Measurements from ENCODE around the gene USP17L21. TPM values are rescaled to one million over a fixed set of nuclear protein-coding genes. Genes with fewer than 3 reads are reported as not detected.
"Not testable (repeated sequence)": the region's sequence is repeated elsewhere in the genome, so short reads cannot be mapped to it uniquely, and the experiment has no call there.

The USP17L21 gene, protein sequence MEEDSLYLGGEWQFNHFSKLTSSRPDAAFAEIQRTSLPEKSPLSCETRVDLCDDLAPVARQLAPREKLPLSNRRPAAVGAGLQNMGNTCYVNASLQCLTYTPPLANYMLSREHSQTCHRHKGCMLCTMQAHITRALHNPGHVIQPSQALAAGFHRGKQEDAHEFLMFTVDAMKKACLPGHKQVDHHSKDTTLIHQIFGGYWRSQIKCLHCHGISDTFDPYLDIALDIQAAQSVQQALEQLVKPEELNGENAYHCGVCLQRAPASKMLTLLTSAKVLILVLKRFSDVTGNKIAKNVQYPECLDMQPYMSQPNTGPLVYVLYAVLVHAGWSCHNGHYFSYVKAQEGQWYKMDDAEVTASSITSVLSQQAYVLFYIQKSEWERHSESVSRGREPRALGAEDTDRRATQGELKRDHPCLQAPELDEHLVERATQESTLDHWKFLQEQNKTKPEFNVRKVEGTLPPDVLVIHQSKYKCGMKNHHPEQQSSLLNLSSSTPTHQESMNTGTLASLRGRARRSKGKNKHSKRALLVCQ
- polyA plus RNA-seq (ENCODE audit: insufficient read length in 4 of 4), result not detected

DNA sequence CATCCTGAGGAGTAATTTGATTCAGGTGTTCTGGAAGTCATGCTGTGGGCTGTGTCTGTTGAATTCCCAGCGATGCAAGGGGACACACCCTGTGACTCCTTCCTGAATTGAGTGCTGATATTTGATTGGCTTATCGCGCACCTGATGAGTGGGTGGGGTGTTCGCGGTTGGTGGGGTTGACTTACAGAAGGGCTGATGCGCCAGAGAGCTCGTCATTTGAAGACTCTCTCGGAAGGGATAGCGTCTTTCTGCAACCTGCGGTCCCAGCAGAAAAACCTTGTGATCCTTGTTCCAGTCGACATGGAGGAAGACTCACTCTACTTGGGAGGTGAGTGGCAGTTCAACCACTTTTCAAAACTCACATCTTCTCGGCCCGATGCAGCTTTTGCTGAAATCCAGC is at the start of gene USP17L21:
USP17L21 (plus strand) TSS at position 301 of the 400 bp plus-strand sequence; CDS start at position 301, 0 bp downstream.
- DNase-seq (ENCODE audit: low read depth in 4 of 4, low spot score in 3 of 4), result not testable (repeated sequence)

DNA sequence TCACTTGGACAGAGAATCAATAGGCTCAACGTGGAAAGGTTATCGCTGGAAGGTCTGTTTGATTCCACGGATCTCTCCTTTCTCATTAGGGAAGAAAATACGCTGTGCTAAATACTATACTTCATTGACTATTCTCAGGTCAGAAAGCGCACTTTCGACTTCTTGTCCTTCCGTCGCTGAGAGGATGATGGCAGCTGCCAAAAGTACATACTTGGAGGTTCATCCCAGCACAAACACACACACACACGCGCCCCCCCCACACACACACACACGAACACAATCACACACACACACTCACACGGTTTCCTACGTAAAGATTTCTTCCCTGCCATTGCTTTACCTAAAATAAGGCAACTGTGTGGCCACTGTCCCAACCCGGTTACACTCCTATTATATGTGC is 48.0 kb upstream of the USP17L21 start:
- not testable (repeated sequence) for DNase-seq (ENCODE audit: low read depth in 4 of 4, low spot score in 3 of 4)

DNA sequence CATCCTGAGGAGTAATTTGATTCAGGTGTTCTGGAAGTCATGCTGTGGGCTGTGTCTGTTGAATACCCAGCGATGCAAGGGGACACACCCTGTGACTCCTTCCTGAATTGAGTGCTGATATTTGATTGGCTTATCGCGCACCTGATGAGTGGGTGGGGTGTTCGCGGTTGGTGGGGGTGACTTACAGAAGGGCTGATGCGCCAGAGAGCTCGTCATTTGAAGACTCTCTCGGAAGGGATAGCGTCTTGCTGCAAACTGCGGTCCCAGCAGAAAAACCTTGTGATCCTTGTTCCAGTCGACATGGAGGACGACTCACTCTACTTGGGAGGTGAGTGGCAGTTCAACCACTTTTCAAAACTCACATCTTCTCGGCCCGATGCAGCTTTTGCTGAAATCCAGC is 47.6 kb upstream of the USP17L21 start, which contains the start of gene USP17L11:
USP17L11 (plus strand) TSS at position 301 of the 400 bp plus-strand sequence; CDS start at position 301, 0 bp downstream.
- not testable (repeated sequence) for DNase-seq (ENCODE audit: low read depth in 4 of 4, low spot score in 3 of 4)

DNA sequence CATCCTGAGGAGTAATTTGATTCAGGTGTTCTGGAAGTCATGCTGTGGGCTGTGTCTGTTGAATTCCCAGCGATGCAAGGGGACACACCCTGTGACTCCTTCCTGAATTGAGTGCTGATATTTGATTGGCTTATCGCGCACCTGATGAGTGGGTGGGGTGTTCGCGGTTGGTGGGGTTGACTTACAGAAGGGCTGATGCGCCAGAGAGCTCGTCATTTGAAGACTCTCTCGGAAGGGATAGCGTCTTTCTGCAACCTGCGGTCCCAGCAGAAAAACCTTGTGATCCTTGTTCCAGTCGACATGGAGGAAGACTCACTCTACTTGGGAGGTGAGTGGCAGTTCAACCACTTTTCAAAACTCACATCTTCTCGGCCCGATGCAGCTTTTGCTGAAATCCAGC is 42.8 kb upstream of the USP17L21 start, which contains the start of gene USP17L12:
USP17L12 (plus strand) TSS at position 301 of the 400 bp plus-strand sequence; CDS start at position 301, 0 bp downstream.
- DNase-seq (ENCODE audit: low read depth in 4 of 4, low spot score in 3 of 4), result not testable (repeated sequence)

DNA sequence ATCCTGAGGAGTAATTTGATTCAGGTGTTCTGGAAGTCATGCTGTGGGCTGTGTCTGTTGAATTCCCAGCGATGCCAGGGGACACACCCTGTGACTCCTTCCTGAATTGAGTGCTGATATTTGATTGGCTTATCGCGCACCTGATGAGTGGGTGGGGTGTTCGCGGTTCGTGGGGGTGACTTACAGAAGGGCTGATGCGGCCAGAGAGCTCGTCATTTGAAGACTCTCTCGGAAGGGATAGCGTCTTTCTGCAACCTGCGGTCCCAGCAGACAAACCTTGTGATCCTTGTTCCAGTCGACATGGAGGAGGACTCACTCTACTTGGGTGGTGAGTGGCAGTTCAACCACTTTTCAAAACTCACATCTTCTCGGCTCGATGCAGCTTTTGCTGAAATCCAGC is 38.1 kb upstream of the USP17L21 start, which contains the start of gene USP17L13:
USP17L13 (plus strand) TSS at position 301 of the 400 bp plus-strand sequence; CDS start at position 301, 0 bp downstream.
- not testable (repeated sequence) for DNase-seq (ENCODE audit: low read depth in 4 of 4, low spot score in 3 of 4)

DNA sequence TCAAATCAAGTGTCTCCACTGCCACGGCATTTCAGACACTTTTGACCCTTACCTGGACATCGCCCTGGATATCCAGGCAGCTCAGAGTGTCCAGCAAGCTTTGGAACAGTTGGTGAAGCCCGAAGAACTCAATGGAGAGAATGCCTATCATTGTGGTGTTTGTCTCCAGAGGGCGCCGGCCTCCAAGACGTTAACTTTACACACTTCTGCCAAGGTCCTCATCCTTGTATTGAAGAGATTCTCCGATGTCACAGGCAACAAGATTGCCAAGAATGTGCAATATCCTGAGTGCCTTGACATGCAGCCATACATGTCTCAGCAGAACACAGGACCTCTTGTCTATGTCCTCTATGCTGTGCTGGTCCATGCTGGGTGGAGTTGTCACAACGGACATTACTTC is 32.4 kb upstream of the USP17L21 start:
- not testable (repeated sequence) for DNase-seq (ENCODE audit: low read depth in 4 of 4, low spot score in 3 of 4)

DNA sequence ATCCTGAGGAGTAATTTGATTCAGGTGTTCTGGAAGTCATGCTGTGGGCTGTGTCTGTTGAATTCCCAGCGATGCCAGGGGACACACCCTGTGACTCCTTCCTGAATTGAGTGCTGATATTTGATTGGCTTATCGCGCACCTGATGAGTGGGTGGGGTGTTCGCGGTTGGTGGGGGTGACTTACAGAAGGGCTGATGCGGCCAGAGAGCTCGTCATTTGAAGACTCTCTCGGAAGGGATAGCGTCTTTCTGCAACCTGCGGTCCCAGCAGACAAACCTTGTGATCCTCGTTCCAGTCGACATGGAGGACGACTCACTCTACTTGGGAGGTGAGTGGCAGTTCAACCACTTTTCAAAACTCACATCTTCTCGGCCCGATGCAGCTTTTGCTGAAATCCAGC is 28.6 kb upstream of the USP17L21 start, which contains the start of gene USP17L15:
USP17L15 (plus strand) TSS at position 301 of the 400 bp plus-strand sequence; CDS start at position 301, 0 bp downstream.
- not testable (repeated sequence) for DNase-seq (ENCODE audit: low read depth in 4 of 4, low spot score in 3 of 4)

DNA sequence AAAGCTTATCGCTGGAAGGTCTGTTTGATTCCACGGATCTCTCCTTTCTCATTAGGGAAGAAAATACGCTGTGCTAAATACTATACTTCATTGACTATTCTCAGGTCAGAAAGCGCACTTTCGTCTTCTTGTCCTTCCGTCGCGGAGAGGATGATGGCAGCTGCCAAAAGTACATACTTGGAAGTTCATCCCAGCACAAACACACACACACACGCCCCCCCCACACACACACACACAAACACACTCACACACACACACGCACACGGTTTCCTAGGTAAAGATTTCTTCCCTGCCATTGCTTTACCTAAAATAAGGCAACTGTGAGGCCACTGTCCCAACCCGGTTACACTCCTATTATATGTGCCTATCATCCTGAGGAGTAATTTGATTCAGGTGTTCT is 24.2 kb upstream of the USP17L21 start:
- not testable (repeated sequence) for DNase-seq (ENCODE audit: low read depth in 4 of 4, low spot score in 3 of 4)

DNA sequence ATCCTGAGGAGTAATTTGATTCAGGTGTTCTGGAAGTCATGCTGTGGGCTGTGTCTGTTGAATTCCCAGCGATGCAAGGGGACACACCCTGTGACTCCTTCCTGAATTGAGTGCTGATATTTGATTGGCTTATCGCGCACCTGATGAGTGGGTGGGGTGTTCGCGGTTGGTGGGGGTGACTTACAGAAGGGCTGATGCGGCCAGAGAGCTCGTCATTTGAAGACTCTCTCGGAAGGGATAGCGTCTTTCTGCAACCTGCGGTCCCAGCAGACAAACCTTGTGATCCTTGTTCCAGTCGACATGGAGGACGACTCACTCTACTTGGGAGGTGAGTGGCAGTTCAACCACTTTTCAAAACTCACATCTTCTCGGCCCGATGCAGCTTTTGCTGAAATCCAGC is 19.1 kb upstream of the USP17L21 start, which contains the start of gene USP17L17:
USP17L17 (plus strand) TSS at position 301 of the 400 bp plus-strand sequence; CDS start at position 301, 0 bp downstream.
- DNase-seq (ENCODE audit: low read depth in 4 of 4, low spot score in 3 of 4), result not testable (repeated sequence)

DNA sequence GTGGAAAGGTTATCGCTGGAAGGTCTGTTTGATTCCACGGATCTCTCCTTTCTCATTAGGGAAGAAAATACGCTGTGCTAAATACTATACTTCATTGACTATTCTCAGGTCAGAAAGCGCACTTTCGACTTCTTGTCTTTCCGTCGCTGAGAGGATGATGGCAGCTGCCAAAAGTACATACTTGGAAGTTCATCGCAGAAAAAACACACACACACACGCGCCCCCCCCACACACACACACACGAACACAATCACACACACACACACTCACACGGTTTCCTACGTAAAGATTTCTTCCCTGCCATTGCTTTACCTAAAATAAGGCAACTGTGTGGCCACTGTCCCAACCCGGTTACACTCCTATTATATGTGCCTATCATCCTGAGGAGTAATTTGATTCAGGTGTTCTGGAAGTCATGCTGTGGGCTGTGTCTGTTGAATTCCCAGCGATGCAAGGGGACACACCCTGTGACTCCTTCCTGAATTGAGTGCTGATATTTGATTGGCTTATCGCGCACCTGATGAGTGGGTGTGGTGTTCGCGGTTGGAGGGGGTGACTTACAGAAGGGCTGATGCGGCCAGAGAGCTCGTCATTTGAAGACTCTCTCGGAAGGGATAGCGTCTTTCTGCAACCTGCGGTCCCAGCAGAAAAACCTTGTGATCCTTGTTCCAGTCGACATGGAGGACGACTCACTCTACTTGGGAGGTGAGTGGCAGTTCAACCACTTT is 14.6 kb upstream of the USP17L21 start, which contains the start of gene USP17L18:
USP17L18 (plus strand) TSS at position 678 of the 728 bp plus-strand sequence; CDS start at position 678, 0 bp downstream.
- DNase-seq (ENCODE audit: low read depth in 4 of 4, low spot score in 3 of 4), result not testable (repeated sequence)

DNA sequence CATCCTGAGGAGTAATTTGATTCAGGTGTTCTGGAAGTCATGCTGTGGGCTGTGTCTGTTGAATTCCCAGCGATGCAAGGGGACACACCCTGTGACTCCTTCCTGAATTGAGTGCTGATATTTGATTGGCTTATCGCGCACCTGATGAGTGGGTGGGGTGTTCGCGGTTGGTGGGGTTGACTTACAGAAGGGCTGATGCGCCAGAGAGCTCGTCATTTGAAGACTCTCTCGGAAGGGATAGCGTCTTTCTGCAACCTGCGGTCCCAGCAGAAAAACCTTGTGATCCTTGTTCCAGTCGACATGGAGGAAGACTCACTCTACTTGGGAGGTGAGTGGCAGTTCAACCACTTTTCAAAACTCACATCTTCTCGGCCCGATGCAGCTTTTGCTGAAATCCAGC is 9.6 kb upstream of the USP17L21 start, which contains the start of gene USP17L19:
USP17L19 (plus strand) TSS at position 301 of the 400 bp plus-strand sequence; CDS start at position 301, 0 bp downstream.
- not testable (repeated sequence) for DNase-seq (ENCODE audit: low read depth in 4 of 4, low spot score in 3 of 4)

DNA sequence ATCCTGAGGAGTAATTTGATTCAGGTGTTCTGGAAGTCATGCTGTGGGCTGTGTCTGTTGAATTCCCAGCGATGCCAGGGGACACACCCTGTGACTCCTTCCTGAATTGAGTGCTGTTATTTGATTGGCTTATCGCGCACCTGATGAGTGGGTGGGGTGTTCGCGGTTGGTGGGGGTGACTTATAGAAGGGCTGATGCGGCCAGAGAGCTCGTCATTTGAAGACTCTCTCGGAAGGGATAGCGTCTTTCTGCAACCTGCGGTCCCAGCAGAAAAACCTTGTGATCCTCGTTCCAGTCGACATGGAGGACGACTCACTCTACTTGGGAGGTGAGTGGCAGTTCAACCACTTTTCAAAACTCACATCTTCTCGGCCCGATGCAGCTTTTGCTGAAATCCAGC is 4.8 kb upstream of the USP17L21 start, which contains the start of gene USP17L20:
USP17L20 (plus strand) TSS at position 301 of the 400 bp plus-strand sequence; CDS start at position 301, 0 bp downstream.
- DNase-seq (ENCODE audit: low read depth in 4 of 4, low spot score in 3 of 4), result not testable (repeated sequence)

DNA sequence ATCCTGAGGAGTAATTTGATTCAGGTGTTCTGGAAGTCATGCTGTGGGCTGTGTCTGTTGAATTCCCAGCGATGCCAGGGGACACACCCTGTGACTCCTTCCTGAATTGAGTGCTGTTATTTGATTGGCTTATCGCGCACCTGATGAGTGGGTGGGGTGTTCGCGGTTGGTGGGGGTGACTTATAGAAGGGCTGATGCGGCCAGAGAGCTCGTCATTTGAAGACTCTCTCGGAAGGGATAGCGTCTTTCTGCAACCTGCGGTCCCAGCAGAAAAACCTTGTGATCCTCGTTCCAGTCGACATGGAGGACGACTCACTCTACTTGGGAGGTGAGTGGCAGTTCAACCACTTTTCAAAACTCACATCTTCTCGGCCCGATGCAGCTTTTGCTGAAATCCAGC is 4.6 kb downstream of the USP17L21 start, which contains the start of gene USP17L22:
USP17L22 (plus strand) TSS at position 301 of the 400 bp plus-strand sequence; CDS start at position 301, 0 bp downstream.
- DNase-seq (ENCODE audit: low read depth in 4 of 4, low spot score in 3 of 4), result not testable (repeated sequence)

DNA sequence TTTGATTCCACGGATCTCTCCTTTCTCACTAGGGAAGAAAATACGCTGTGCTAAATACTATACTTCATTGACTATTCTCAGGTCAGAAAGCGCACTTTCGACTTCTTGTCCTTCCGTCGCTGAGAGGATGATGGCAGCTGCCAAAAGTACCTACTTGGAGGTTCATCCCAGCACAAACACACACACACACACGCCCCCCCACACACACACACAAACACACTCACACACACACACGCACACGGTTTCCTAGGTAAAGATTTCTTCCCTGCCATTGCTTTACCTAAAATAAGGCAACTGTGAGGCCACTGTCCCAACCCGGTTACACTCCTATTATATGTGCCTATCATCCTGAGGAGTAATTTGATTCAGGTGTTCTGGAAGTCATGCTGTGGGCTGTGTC is 9.0 kb downstream of the USP17L21 start:
- DNase-seq (ENCODE audit: low read depth in 4 of 4, low spot score in 3 of 4), result not testable (repeated sequence)

Other genes starting within 250 kb of the USP17L21 start
- gene FAM90A26, start 92.5 kb upstream of the USP17L21 start, polyA plus RNA-seq (ENCODE audit: insufficient read length in 4 of 4), result under 1 TPM in 1 of 4 donors, not detected in 3; 0.06 TPM
- not detected for gene USP17L10, start 52.2 kb upstream of the USP17L21 start, polyA plus RNA-seq (ENCODE audit: insufficient read length in 4 of 4)
- gene USP17L11, start 47.5 kb upstream of the USP17L21 start, polyA plus RNA-seq (ENCODE audit: insufficient read length in 4 of 4), result not detected
- not detected for gene USP17L12, start 42.7 kb upstream of the USP17L21 start, polyA plus RNA-seq (ENCODE audit: insufficient read length in 4 of 4)
- not detected for gene USP17L13, start 38.0 kb upstream of the USP17L21 start, polyA plus RNA-seq (ENCODE audit: insufficient read length in 4 of 4)
- not detected for gene USP17L15, start 28.5 kb upstream of the USP17L21 start, polyA plus RNA-seq (ENCODE audit: insufficient read length in 4 of 4)
- gene USP17L17, start 19.0 kb upstream of the USP17L21 start, polyA plus RNA-seq (ENCODE audit: insufficient read length in 4 of 4), result not detected
- gene USP17L18, start 14.2 kb upstream of the USP17L21 start, polyA plus RNA-seq (ENCODE audit: insufficient read length in 4 of 4), result not detected
- not detected for gene USP17L19, start 9.5 kb upstream of the USP17L21 start, polyA plus RNA-seq (ENCODE audit: insufficient read length in 4 of 4)
- gene USP17L20, start 4.7 kb upstream of the USP17L21 start, polyA plus RNA-seq (ENCODE audit: insufficient read length in 4 of 4), result not detected
- gene USP17L22, start 4.7 kb downstream of the USP17L21 start, polyA plus RNA-seq (ENCODE audit: insufficient read length in 4 of 4), result not detected
- not detected for gene USP17L24, start 62.3 kb downstream of the USP17L21 start, polyA plus RNA-seq (ENCODE audit: insufficient read length in 4 of 4)
- gene USP17L25, start 67.0 kb downstream of the USP17L21 start, polyA plus RNA-seq (ENCODE audit: insufficient read length in 4 of 4), result not detected
- not detected for gene USP17L26, start 71.8 kb downstream of the USP17L21 start, polyA plus RNA-seq (ENCODE audit: insufficient read length in 4 of 4)
- not detected for gene USP17L5, start 76.5 kb downstream of the USP17L21 start, polyA plus RNA-seq (ENCODE audit: insufficient read length in 4 of 4)
- not detected for gene USP17L27, start 81.3 kb downstream of the USP17L21 start, polyA plus RNA-seq (ENCODE audit: insufficient read length in 4 of 4)
- not detected for gene USP17L28, start 86.0 kb downstream of the USP17L21 start, polyA plus RNA-seq (ENCODE audit: insufficient read length in 4 of 4)
- not detected for gene USP17L29, start 90.8 kb downstream of the USP17L21 start, polyA plus RNA-seq (ENCODE audit: insufficient read length in 4 of 4)
- gene USP17L30, start 100.3 kb downstream of the USP17L21 start, polyA plus RNA-seq (ENCODE audit: insufficient read length in 4 of 4), result not detected
- not detected for gene DEFB131A, start 181.5 kb downstream of the USP17L21 start, polyA plus RNA-seq (ENCODE audit: insufficient read length in 4 of 4)